ENCODE results near the gene TMEFF2. TPM values are rescaled to one million over a fixed set of nuclear protein-coding genes. Genes with fewer than 3 reads are reported as not detected.
A peak's percentile ranks its signal among the peaks of the same experiment; 100 is the strongest.

The TMEFF2 gene, protein sequence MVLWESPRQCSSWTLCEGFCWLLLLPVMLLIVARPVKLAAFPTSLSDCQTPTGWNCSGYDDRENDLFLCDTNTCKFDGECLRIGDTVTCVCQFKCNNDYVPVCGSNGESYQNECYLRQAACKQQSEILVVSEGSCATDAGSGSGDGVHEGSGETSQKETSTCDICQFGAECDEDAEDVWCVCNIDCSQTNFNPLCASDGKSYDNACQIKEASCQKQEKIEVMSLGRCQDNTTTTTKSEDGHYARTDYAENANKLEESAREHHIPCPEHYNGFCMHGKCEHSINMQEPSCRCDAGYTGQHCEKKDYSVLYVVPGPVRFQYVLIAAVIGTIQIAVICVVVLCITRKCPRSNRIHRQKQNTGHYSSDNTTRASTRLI
- polyA plus RNA-seq (2012; ENCODE audit: low read depth, missing spikeins): not detected

DNA sequence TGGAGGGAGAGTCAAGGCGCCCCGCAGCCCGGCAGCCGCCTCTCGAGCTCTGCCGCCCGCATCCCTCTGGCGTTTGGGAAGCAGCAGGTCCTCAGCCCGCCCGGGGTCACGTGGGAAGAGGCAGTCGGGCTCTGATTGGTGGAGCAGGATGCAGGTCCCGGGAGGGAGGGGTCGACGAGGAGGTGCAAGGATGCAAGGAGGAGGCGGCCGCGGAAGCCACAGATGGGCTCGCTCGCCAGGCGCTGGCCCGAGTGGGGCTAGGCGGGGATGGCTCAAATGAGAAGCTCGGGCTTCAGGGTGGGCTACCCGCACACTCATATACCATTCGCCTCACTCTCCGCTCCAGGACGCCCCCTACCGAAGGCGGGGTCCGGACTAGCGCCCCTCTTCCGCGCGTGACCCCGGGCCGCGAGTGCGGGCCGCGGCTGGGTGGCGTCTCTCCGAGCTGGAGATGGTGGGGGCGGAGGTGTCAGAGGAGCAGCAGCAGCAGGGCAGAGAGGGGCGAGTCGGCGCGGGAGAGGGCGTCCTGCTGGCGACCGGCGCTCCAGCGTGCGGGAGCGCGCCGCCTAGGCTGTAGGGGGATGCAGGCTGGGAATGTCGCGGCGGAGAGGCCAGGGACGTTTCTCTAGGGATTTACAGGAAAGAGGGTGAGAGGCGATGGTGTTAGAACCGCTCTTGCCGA, at the start of gene TMEFF2:
Gene TMEFF2 (minus strand): TSS at position 68 of the 682 bp plus-strand sequence. CDS start 409 bp downstream, outside the sequence.
- DNase-seq (ENCODE audit: insufficient read length, low spot score) (peak; percentile 54), FAIRE-seq (no peak)
- TF ChIP-seq POLR2A (IDR thresholded peaks at IDR 0.05; ENCODE audit: low read depth, low read length): no peak
- no peak for TF ChIP-seq PAX5 (IDR thresholded peaks at IDR 0.05; ENCODE audit: insufficient read depth, low read length, severe bottlenecking)
- no peak for TF ChIP-seq TAF1 (IDR thresholded peaks at IDR 0.05; ENCODE audit: low read depth, low read length)
- TF ChIP-seq SPI1 (IDR thresholded peaks at IDR 0.05; ENCODE audit: low read depth, low read length): no peak
- TF ChIP-seq POU2F2 (IDR thresholded peaks at IDR 0.05; ENCODE audit: low read depth, low read length): no peak
- TF ChIP-seq POLR2AphosphoS5 (IDR thresholded peaks at IDR 0.05; ENCODE audit: low read depth, low read length): no peak

- DNase-seq (ENCODE audit: insufficient read length, low spot score) (no peak), FAIRE-seq (no peak)
- TF ChIP-seq TAF1 (IDR thresholded peaks at IDR 0.05; ENCODE audit: low read depth, low read length) (no peak), POLR2A (IDR thresholded peaks at IDR 0.05; ENCODE audit: low read depth, low read length) (no peak), POU2F2 (IDR thresholded peaks at IDR 0.05; ENCODE audit: low read depth, low read length) (no peak), POLR2AphosphoS5 (IDR thresholded peaks at IDR 0.05; ENCODE audit: low read depth, low read length) (no peak), PAX5 (IDR thresholded peaks at IDR 0.05; ENCODE audit: insufficient read depth, low read length, severe bottlenecking) (no peak), SPI1 (IDR thresholded peaks at IDR 0.05; ENCODE audit: low read depth, low read length) (no peak)
These were observed 48.8 kb upstream of the TMEFF2 start for GRCh38 chr2:192243488-192243887.

- FAIRE-seq: no peak
These were observed 41.4 kb upstream of the TMEFF2 start for GRCh38 chr2:192236136-192236535.

DNA sequence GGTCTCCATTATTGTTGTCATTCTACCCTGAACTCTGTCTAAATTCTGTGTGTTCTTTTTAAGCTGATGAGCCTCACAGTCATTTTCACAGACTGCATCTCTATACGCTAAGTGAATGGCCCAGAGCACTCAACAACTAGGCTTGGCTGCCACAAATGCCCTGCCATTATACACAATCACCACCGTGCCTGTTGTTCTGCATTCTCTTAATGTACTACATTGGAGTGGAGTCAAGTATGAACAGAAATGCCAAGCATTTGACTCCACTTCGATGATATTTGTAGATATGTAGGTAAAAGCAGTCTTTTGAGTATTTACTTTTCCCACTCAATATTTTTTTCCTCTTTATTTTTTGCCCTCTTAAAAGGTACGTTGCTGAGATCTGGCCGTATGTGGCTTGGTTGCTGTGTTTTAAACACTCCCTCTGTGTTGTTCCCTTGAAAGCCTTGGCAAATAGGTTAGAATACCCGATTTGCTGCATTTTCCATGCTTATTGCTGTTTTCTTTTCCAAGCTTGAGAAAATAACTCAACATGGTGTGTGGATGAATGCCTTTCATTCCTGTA, 36.2 kb upstream of the TMEFF2 start:
- DNase-seq (ENCODE audit: insufficient read length, low spot score) (no peak), FAIRE-seq (no peak)
- TF ChIP-seq SPI1 (IDR thresholded peaks at IDR 0.05; ENCODE audit: low read depth, low read length): no peak
- no peak for TF ChIP-seq PAX5 (IDR thresholded peaks at IDR 0.05; ENCODE audit: insufficient read depth, low read length, severe bottlenecking)
- no peak for TF ChIP-seq POLR2AphosphoS5 (IDR thresholded peaks at IDR 0.05; ENCODE audit: low read depth, low read length)
- no peak for TF ChIP-seq TAF1 (IDR thresholded peaks at IDR 0.05; ENCODE audit: low read depth, low read length)
- no peak for TF ChIP-seq POU2F2 (IDR thresholded peaks at IDR 0.05; ENCODE audit: low read depth, low read length)
- TF ChIP-seq POLR2A (IDR thresholded peaks at IDR 0.05; ENCODE audit: low read depth, low read length): no peak

More at GRCh38 chr2:192236136-192236535, 41.4 kb upstream of the TMEFF2 start:
- DNase-seq (ENCODE audit: insufficient read length, low spot score): no peak
- TF ChIP-seq POLR2A (IDR thresholded peaks at IDR 0.05; ENCODE audit: low read depth, low read length) (no peak), PAX5 (IDR thresholded peaks at IDR 0.05; ENCODE audit: insufficient read depth, low read length, severe bottlenecking) (no peak), POLR2AphosphoS5 (IDR thresholded peaks at IDR 0.05; ENCODE audit: low read depth, low read length) (no peak), SPI1 (IDR thresholded peaks at IDR 0.05; ENCODE audit: low read depth, low read length) (no peak), TAF1 (IDR thresholded peaks at IDR 0.05; ENCODE audit: low read depth, low read length) (no peak), POU2F2 (IDR thresholded peaks at IDR 0.05; ENCODE audit: low read depth, low read length) (no peak)

- TF ChIP-seq POLR2AphosphoS5 (IDR thresholded peaks at IDR 0.05; ENCODE audit: low read depth, low read length) (no peak), POU2F2 (IDR thresholded peaks at IDR 0.05; ENCODE audit: low read depth, low read length) (no peak), POLR2A (IDR thresholded peaks at IDR 0.05; ENCODE audit: low read depth, low read length) (no peak), SPI1 (IDR thresholded peaks at IDR 0.05; ENCODE audit: low read depth, low read length) (no peak), PAX5 (IDR thresholded peaks at IDR 0.05; ENCODE audit: insufficient read depth, low read length, severe bottlenecking) (no peak), TAF1 (IDR thresholded peaks at IDR 0.05; ENCODE audit: low read depth, low read length) (no peak)
- DNase-seq (ENCODE audit: insufficient read length, low spot score) (no peak), FAIRE-seq (no peak)
These were observed 34.0 kb upstream of the TMEFF2 start for GRCh38 chr2:192228685-192229084.

GRCh38 chr2:192218970-192219369, 24.2 kb upstream of the TMEFF2 start:
- no peak for FAIRE-seq
- no peak for DNase-seq (ENCODE audit: insufficient read length, low spot score)
- TF ChIP-seq SPI1 (IDR thresholded peaks at IDR 0.05; ENCODE audit: low read depth, low read length): no peak
- TF ChIP-seq POLR2AphosphoS5 (IDR thresholded peaks at IDR 0.05; ENCODE audit: low read depth, low read length): no peak
- TF ChIP-seq TAF1 (IDR thresholded peaks at IDR 0.05; ENCODE audit: low read depth, low read length): no peak

GRCh38 chr2:192218377-192218776, 23.6 kb upstream of the TMEFF2 start:
- no peak for TF ChIP-seq POU2F2 (IDR thresholded peaks at IDR 0.05; ENCODE audit: low read depth, low read length)
- TF ChIP-seq POLR2A (IDR thresholded peaks at IDR 0.05; ENCODE audit: low read depth, low read length): no peak
- no peak for TF ChIP-seq SPI1 (IDR thresholded peaks at IDR 0.05; ENCODE audit: low read depth, low read length)
- TF ChIP-seq POLR2AphosphoS5 (IDR thresholded peaks at IDR 0.05; ENCODE audit: low read depth, low read length): no peak
- TF ChIP-seq PAX5 (IDR thresholded peaks at IDR 0.05; ENCODE audit: insufficient read depth, low read length, severe bottlenecking): no peak
- no peak for TF ChIP-seq TAF1 (IDR thresholded peaks at IDR 0.05; ENCODE audit: low read depth, low read length)
- FAIRE-seq (no peak), DNase-seq (ENCODE audit: insufficient read length, low spot score) (no peak)

DNA sequence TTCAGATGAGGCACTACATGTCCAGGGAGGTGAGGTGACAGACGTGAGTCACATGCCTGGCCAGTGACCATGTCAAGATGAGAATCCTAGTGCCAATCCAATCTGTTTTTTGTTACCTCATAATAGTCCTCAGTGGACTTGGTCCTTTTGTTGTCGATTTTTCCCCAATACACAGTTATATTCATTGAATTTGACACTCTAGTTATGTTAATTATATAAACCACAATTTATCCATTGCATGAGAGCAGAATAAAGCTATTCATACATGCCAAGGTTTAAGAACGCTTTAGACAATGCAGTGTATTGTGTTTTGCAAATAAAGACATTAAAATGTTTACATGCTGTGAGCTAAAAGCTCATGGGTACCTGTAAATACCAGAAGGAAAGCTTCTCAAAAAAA, 21.6 kb upstream of the TMEFF2 start:
- TF ChIP-seq POU2F2 (IDR thresholded peaks at IDR 0.05; ENCODE audit: low read depth, low read length) (no peak), PAX5 (IDR thresholded peaks at IDR 0.05; ENCODE audit: insufficient read depth, low read length, severe bottlenecking) (no peak), SPI1 (IDR thresholded peaks at IDR 0.05; ENCODE audit: low read depth, low read length) (no peak), POLR2AphosphoS5 (IDR thresholded peaks at IDR 0.05; ENCODE audit: low read depth, low read length) (no peak), TAF1 (IDR thresholded peaks at IDR 0.05; ENCODE audit: low read depth, low read length) (no peak), POLR2A (IDR thresholded peaks at IDR 0.05; ENCODE audit: low read depth, low read length) (no peak)
- DNase-seq (ENCODE audit: insufficient read length, low spot score) (no peak), FAIRE-seq (no peak)

All from GM12891 (cell line).